NB4 (cell line): ENCODE measurements around the gene NXPH4.

ENCODE experiments used
- POLR2A ChIP-seq: IDR thresholded peaks from 2 replicates; pipeline ENCODE4 v1.6.1; 2011; ENCODE audit warnings: mild to moderate bottlenecking; ENCODE audit not compliant: insufficient read length; ENCODE audit errors: extremely low read depth
- TF ChIP-seq, protein P1 (sequence below): IDR thresholded peaks from one replicate; pipeline ENCODE4 v1.5.1; 2012; ENCODE audit warnings: low read depth, low read length
- TF ChIP-seq, protein P2 (sequence below): IDR thresholded peaks from 2 replicates; pipeline ENCODE4 v1.6.1; 2011; ENCODE audit warnings: low read depth, low read length

DNA sequence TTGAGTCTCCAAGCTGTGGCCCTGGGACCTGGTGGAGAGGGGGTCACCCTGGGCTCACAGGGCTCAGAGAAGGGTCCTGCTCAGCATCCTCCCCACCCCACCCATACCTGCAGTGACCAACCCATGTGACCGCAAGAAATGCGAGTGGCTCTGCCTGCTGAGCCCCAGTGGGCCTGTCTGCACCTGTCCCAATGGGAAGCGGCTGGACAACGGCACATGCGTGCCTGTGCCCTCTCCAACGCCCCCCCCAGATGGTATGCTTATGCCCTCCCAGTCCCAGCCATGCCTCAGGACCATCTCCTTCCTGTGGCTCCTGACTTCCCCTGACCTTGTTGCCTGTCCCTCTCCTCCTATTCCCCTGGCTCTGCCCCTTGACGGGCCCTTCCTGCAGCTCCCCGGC, 6.7 kb upstream of the NXPH4 start:
- TF ChIP-seq, protein P1, sequence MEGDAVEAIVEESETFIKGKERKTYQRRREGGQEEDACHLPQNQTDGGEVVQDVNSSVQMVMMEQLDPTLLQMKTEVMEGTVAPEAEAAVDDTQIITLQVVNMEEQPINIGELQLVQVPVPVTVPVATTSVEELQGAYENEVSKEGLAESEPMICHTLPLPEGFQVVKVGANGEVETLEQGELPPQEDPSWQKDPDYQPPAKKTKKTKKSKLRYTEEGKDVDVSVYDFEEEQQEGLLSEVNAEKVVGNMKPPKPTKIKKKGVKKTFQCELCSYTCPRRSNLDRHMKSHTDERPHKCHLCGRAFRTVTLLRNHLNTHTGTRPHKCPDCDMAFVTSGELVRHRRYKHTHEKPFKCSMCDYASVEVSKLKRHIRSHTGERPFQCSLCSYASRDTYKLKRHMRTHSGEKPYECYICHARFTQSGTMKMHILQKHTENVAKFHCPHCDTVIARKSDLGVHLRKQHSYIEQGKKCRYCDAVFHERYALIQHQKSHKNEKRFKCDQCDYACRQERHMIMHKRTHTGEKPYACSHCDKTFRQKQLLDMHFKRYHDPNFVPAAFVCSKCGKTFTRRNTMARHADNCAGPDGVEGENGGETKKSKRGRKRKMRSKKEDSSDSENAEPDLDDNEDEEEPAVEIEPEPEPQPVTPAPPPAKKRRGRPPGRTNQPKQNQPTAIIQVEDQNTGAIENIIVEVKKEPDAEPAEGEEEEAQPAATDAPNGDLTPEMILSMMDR, result no peak
- no peak for TF ChIP-seq POLR2A
- TF ChIP-seq, protein P2, sequence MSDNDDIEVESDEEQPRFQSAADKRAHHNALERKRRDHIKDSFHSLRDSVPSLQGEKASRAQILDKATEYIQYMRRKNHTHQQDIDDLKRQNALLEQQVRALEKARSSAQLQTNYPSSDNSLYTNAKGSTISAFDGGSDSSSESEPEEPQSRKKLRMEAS, result no peak
